Measurements from ENCODE around the gene ZCCHC8.

DNA sequence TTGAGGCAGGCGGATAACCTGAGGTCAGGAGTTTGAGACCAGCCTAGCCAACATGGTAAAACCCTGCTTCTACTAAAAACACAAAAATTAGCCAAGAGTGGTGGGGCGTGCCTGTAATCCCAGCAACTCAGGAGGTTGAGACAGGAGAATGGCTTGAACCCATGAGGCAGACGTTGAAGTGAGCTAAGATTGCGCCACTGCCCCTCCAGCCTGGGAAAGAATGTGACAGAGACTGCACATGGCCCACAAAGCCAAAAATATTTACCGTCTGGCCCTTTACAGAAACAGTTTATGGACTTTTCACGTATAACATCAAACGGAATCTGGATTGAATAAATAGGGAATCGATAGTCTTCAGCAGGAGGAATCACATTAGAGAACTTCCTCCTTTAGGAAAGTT is 22.5 kb upstream of the ZCCHC8 start:
- TF ChIP-seq, protein P1, sequence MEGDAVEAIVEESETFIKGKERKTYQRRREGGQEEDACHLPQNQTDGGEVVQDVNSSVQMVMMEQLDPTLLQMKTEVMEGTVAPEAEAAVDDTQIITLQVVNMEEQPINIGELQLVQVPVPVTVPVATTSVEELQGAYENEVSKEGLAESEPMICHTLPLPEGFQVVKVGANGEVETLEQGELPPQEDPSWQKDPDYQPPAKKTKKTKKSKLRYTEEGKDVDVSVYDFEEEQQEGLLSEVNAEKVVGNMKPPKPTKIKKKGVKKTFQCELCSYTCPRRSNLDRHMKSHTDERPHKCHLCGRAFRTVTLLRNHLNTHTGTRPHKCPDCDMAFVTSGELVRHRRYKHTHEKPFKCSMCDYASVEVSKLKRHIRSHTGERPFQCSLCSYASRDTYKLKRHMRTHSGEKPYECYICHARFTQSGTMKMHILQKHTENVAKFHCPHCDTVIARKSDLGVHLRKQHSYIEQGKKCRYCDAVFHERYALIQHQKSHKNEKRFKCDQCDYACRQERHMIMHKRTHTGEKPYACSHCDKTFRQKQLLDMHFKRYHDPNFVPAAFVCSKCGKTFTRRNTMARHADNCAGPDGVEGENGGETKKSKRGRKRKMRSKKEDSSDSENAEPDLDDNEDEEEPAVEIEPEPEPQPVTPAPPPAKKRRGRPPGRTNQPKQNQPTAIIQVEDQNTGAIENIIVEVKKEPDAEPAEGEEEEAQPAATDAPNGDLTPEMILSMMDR (IDR thresholded peaks at IDR 0.05): no peak
- no peak for TF ChIP-seq POLR2AphosphoS5 (IDR thresholded peaks at IDR 0.05)

Measured in sigmoid colon (tissue), 4 donors.